ENCODE results near the gene MACIR.

GRCh38 chr5:103258368-103258956 lies at the start of gene MACIR:
- TF ChIP-seq CTCF (conservative IDR thresholded peaks at IDR 0.05 in 1 of 2, IDR thresholded peaks at IDR 0.05 in 1 of 2; ENCODE audit: low read depth in 1 of 2, low read length in 2 of 2) (peak in 1 of 2 donors; percentile 10), EZH2 (IDR thresholded peaks at IDR 0.05; ENCODE audit: low read length, missing control alignments) (no peak)

All from fibroblast of lung (primary cell).